ENCODE results near the gene IL5.

- TF ChIP-seq POLR2A (IDR thresholded peaks at IDR 0.05; ENCODE audit: low read depth, low read length) (no peak), TAF1 (IDR thresholded peaks at IDR 0.05; ENCODE audit: low read depth, low read length) (no peak), POLR2AphosphoS5 (IDR thresholded peaks at IDR 0.05; ENCODE audit: low read depth, low read length) (no peak), SPI1 (IDR thresholded peaks at IDR 0.05; ENCODE audit: low read depth, low read length) (no peak)
Observed at GRCh38 chr5:132503244-132503643, 40.1 kb downstream of the IL5 start.
